H1 (cell line): ENCODE measurements around the gene CANX. TPM values are rescaled to one million over a fixed set of nuclear protein-coding genes. Genes with fewer than 3 reads are reported as not detected.
"Not testable (repeated sequence)": the region's sequence is repeated elsewhere in the genome, so short reads cannot be mapped to it uniquely, and the experiment has no call there.

Source experiments
- CTCF ChIA-PET: fragments of 300-600 bp; sonication (Branson Sonifier 250); formaldehyde crosslinking; loops from one replicate; lab custom pipeline; 2021; ENCODE audit not compliant: partially characterized antibody; lab: Charles Lee
- POLR2A ChIA-PET: fragments of 300-600 bp; sonication (Branson Sonifier 250); formaldehyde crosslinking; loops from one replicate; lab custom pipeline; 2021; ENCODE audit warnings: inconsistent platforms; ENCODE audit not compliant: partially characterized antibody; lab: Charles Lee
- DNase-seq, 2 experiments: peaks; one replicate each; pipeline versions ENCODE4 v3.0.0 to v3.0.0-alpha.2; 2010 to 2022; ENCODE audit warnings: low spot score in 2 of 2, low read depth in 1 of 2, mixed read lengths in 1 of 2
- FAIRE-seq: peaks from 2 replicates; lab custom pipeline; 2011; peaks lifted over from hg19 to GRCh38; lab: Jason Lieb, UNC
- H2AFZ ChIP-seq: 2 replicates; pipeline ENCODE4 v1.8.1; 2012; ENCODE audit warnings: low read length, inconsistent platforms
- H2AK5ac ChIP-seq: 2 replicates; pipeline ENCODE4 v1.6.1; 2013; ENCODE audit warnings: low read depth, low read length
- H2BK120ac ChIP-seq: replicated peaks from 2 replicates; pipeline ENCODE3; 2013; ENCODE audit warnings: low read depth, low read length, inconsistent platforms
- H2BK12ac ChIP-seq: 2 replicates; pipeline ENCODE4 v1.6.1; 2013; ENCODE audit warnings: low read depth, low read length
- H2BK15ac ChIP-seq: 2 replicates; pipeline ENCODE4 v1.6.1; 2013; ENCODE audit warnings: low read length
- H2BK20ac ChIP-seq: 2 replicates; pipeline ENCODE4 v1.6.1; 2013; ENCODE audit warnings: low read length
- H2BK5ac ChIP-seq: 2 replicates; pipeline ENCODE4 v1.6.1; 2013; ENCODE audit warnings: low read depth, low read length
- H3K14ac ChIP-seq: 2 replicates; pipeline ENCODE4 v1.6.1; 2013; ENCODE audit warnings: inconsistent platforms; ENCODE audit not compliant: insufficient read length
- H3K18ac ChIP-seq: 2 replicates; pipeline ENCODE4 v1.6.1; 2013; ENCODE audit warnings: low read length; ENCODE audit errors: extremely low read depth
- H3K23ac ChIP-seq: 2 replicates; pipeline ENCODE4 v1.6.1; 2013; ENCODE audit warnings: inconsistent platforms; ENCODE audit not compliant: insufficient read length
- H3K23me2 ChIP-seq: 2 replicates; pipeline ENCODE4 v1.6.1; 2013; ENCODE audit warnings: low read depth, low read length
- H3K27ac ChIP-seq: 2 replicates; pipeline ENCODE4 v1.6.1; 2011; ENCODE audit warnings: low read depth, low read length, inconsistent platforms
- H3K27me3 ChIP-seq, 4 experiments: replicated peaks in 1 of 4; 1 replicate in 1 of 4; 2 replicates in 3 of 4; pipeline versions ENCODE4 v1.6.1 to v1.8.1; 2011 to 2013; ENCODE audit warnings: low read length in 3 of 4, mild to moderate bottlenecking in 3 of 4, inconsistent platforms in 2 of 4, mixed read lengths in 2 of 4, moderate library complexity in 1 of 4; ENCODE audit not compliant: control insufficient read depth in 3 of 4, insufficient read depth in 3 of 4; ENCODE audit errors: extremely low read depth in 1 of 4
- H3K36me3 ChIP-seq, 4 experiments: 2 replicates each; pipeline versions ENCODE4 v1.6.1 to v1.8.1; 2011 to 2013; ENCODE audit warnings: mild to moderate bottlenecking in 4 of 4, low read length in 3 of 4, moderate library complexity in 2 of 4, control low read depth in 1 of 4, inconsistent platforms in 1 of 4; ENCODE audit not compliant: insufficient read depth in 4 of 4, control insufficient read depth in 2 of 4
- H3K4ac ChIP-seq: replicated peaks from 2 replicates; pipeline ENCODE3; 2013; ENCODE audit warnings: low read length, low read depth, mixed read lengths, inconsistent platforms; ENCODE audit not compliant: insufficient read length
- H3K4me1 ChIP-seq, 4 experiments: replicated peaks in 1 of 4; 1 replicate in 1 of 4; 2 replicates in 3 of 4; pipeline versions ENCODE4 v1.6.1 to v1.8.1; 2011 to 2013; ENCODE audit warnings: low read length in 3 of 4, inconsistent platforms in 2 of 4, mixed read lengths in 1 of 4; ENCODE audit not compliant: insufficient read depth in 4 of 4, control insufficient read depth in 3 of 4
- H3K4me2 ChIP-seq, 2 experiments: 2 replicates each; pipeline versions ENCODE4 v1.6.1 to v1.8.1; 2011 to 2013; ENCODE audit warnings: low read depth in 2 of 2, low read length in 2 of 2, control low read depth in 1 of 2, inconsistent platforms in 1 of 2, mild to moderate bottlenecking in 1 of 2; ENCODE audit not compliant: insufficient read depth in 1 of 2
- H3K4me3 ChIP-seq, 4 experiments: fragments of 200-600, 300-600 bp in 1 of 4; sonication (generic), shearing (Covaris generic), sonication (Bioruptor Twin) in 1 of 4; 2 replicates each; pipeline versions ENCODE4 v1.5.1 to v1.8.1; 2011 to 2016; ENCODE audit warnings: low read length in 4 of 4, low read depth in 3 of 4, control low read depth in 2 of 4, inconsistent platforms in 2 of 4, mild to moderate bottlenecking in 2 of 4, mixed read lengths in 1 of 4, moderate library complexity in 1 of 4; ENCODE audit not compliant: insufficient read depth in 2 of 4; ENCODE audit errors: extremely low read depth in 1 of 4
- H3K56ac ChIP-seq: replicated peaks from 2 replicates; pipeline ENCODE3; 2013; ENCODE audit warnings: low read depth, mild to moderate bottlenecking, mixed read lengths, low read length, inconsistent platforms; ENCODE audit not compliant: insufficient read length
- H3K79me1 ChIP-seq: 2 replicates; pipeline ENCODE4 v1.6.1; 2013; ENCODE audit warnings: low read depth, low read length, control low read depth
- H3K79me2 ChIP-seq, 2 experiments: 2 replicates each; pipeline versions ENCODE4 v1.6.1 to v1.8.1; 2012 to 2013; ENCODE audit warnings: low read length in 2 of 2, mild to moderate bottlenecking in 2 of 2, inconsistent platforms in 1 of 2; ENCODE audit not compliant: insufficient read depth in 2 of 2, control insufficient read depth in 1 of 2
- H3K9ac ChIP-seq, 4 experiments: replicated peaks in 1 of 4; 1 replicate in 1 of 4; 2 replicates in 3 of 4; pipeline versions ENCODE4 v1.6.1 to v1.8.1; 2011 to 2013; ENCODE audit warnings: low read depth in 3 of 4, low read length in 3 of 4, control low read depth in 2 of 4, mild to moderate bottlenecking in 2 of 4, moderate library complexity in 2 of 4, inconsistent platforms in 1 of 4; ENCODE audit errors: extremely low read depth in 1 of 4
- H3K9me3 ChIP-seq, 2 experiments: 2 replicates each; pipeline versions ENCODE4 v1.6.1 to v1.8.1; 2012 to 2013; ENCODE audit warnings: mild to moderate bottlenecking in 2 of 2, moderate library complexity in 2 of 2, control low read depth in 1 of 2, inconsistent platforms in 1 of 2, low read depth in 1 of 2, low read length in 1 of 2, mixed read lengths in 1 of 2; ENCODE audit not compliant: insufficient read depth in 2 of 2
- H4K20me1 ChIP-seq, 2 experiments: replicated peaks in 1 of 2; 2 replicates each; pipeline versions ENCODE3 to v1.8.1; 2011 to 2013; ENCODE audit warnings: inconsistent platforms in 2 of 2, low read length in 2 of 2, mild to moderate bottlenecking in 1 of 2; ENCODE audit not compliant: insufficient read depth in 2 of 2, control insufficient read depth in 1 of 2
- H4K5ac ChIP-seq: 2 replicates; pipeline ENCODE4 v1.6.1; 2013; ENCODE audit warnings: low read length, low read depth, mixed read lengths, inconsistent platforms; ENCODE audit not compliant: insufficient read length
- H4K8ac ChIP-seq: 2 replicates; pipeline ENCODE4 v1.8.0; 2013; ENCODE audit warnings: mild to moderate bottlenecking, moderate library complexity, low read length, inconsistent platforms; ENCODE audit not compliant: insufficient read depth; ENCODE audit errors: extremely low read depth
- H4K91ac ChIP-seq: replicated peaks from 2 replicates; pipeline ENCODE3; 2013; ENCODE audit warnings: low read length, mixed read lengths, inconsistent platforms; ENCODE audit not compliant: insufficient read length
- WGBS, 2 experiments: shearing (Covaris generic) in 1 of 2; methylation state at CpG; one replicate each; pipeline versions ENCODE4 v1.1.6 to v1.1.7; 2013 to 2015; ENCODE audit warnings: low lambda C conversion rate in 2 of 2, mixed read lengths in 2 of 2, inconsistent platforms in 1 of 2, low coverage in 1 of 2, missing lambda C conversion rate in 1 of 2; ENCODE audit not compliant: insufficient replicate concordance in 2 of 2, insufficient coverage in 1 of 2, insufficient read length in 1 of 2; ENCODE audit errors: extremely low coverage in 1 of 2, missing lambda C conversion rate in 1 of 2; 5-methylcytosine and 5-hydroxymethylcytosine counted together
- polyA plus RNA-seq, 7 experiments: library from polyadenylated mRNA; depleted of rRNA in 3 of 7; stranded (reverse) in 5 of 7; unstranded in 2 of 7; fragments of >200 nt in 5 of 7; fragments of 200-250 nt in 2 of 7; gene quantifications; 1 replicate in 5 of 7; 2 replicates in 1 of 7; 4 replicates in 1 of 7; pipeline versions ENCODE4 v1.2.1 to v1.2.3, GENCODE V29; 2011 to 2013; ENCODE audit warnings: missing spikeins in 2 of 7, mixed read lengths in 2 of 7
- total RNA-seq: library from RNA; stranded (reverse); fragmentation: NEBNext Ultra II Directional; extraction: Animal tissue kit (Norgen Biotek cat#: 25700); gene quantifications from 2 replicates; pipeline ENCODE4 v1.2.1, GENCODE V29; 2021

Gene CANX
- total and polyA plus RNA-seq, 2 of the 8 experiments (the other 6 are each of a cell fraction or from before 2014, with no cell fraction given) = 136 to 691 TPM

DNA sequence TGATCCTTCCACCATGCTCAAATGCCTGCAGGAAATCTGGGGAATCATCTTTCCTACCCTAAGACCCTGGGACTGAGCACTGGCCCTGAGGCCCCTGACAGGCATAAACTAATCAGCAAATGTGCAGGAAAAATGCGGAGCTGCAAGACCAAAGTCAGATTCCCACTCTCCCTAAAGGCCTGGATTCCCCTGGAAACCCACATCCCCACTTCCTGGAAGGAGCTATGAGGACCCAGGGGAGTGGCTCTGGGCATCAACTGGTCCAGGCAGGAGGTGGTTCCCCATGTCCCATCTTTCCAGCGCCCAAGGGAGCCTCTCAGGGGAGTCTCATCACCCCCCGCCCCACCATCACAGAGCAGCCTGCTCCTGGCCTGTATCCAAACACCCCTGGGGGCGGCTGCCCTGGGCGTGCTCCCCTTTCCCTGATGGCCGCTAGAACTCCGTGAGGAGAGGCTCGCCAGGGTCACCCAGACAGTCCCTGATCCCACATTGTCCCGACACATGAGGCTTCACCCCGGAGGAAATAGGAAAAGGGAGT lies 49.5 kb upstream of the CANX start:
- H2BK120ac ChIP-seq, H4K91ac ChIP-seq, H3K79me2 ChIP-seq, H3K56ac ChIP-seq, H4K20me1 ChIP-seq, CTCF ChIA-PET, H3K79me1 ChIP-seq, H3K36me3 ChIP-seq, H2BK20ac ChIP-seq, H2BK5ac ChIP-seq, H3K9ac ChIP-seq, H2AFZ ChIP-seq, H4K5ac ChIP-seq, H2AK5ac ChIP-seq, H3K18ac ChIP-seq, H3K23ac ChIP-seq, H3K23me2 ChIP-seq, H3K27ac ChIP-seq, H2BK12ac ChIP-seq, H3K27me3 ChIP-seq, H3K4ac ChIP-seq, H3K4me2 ChIP-seq, H2BK15ac ChIP-seq, H3K9me3 ChIP-seq, H3K4me1 ChIP-seq, H4K8ac ChIP-seq, H3K14ac ChIP-seq, DNase-seq, H3K4me3 ChIP-seq: not testable (repeated sequence)
- 91% methylated on average over 9 of the region's 10 CpGs; no CpG with 5 or more reads in 1 of the 2 experiments for WGBS, 2 experiments
- POLR2A ChIA-PET = interaction anchor here (1.2 to 2.5 kb wide), 2 partner anchors 16 to 26 kb away, joined by 3 to 9 read pairs; partner anchors contain the start of gene HNRNPH1
- peak; percentile 19 for FAIRE-seq

DNA sequence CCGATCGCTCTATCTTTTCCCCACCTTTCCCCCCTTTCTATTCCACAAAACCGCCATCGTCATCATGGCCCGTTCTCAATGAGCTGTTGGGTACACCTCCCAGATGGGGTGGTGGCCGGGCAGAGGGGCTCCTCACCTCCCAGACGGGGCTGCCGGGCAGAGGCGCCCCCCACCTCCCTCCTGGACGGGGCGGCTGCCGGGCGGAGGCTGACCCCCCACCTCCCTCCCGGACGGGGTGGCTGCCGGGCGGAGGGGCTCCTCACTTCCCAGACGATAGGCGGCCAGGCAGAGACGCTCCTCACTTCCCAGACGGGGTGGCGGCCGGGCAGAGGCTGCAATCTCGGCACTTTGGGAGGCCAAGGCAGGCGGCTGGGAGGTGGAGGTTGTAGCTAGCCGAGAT lies 48.5 kb upstream of the CANX start:
- H3K14ac ChIP-seq, H3K4ac ChIP-seq, H3K79me2 ChIP-seq, H3K4me1 ChIP-seq, H2AFZ ChIP-seq, H3K27me3 ChIP-seq, H2BK120ac ChIP-seq, H3K9ac ChIP-seq, H4K5ac ChIP-seq, POLR2A ChIA-PET, H2BK5ac ChIP-seq, H3K23me2 ChIP-seq, H3K36me3 ChIP-seq, H3K56ac ChIP-seq, DNase-seq, H2BK20ac ChIP-seq, H3K23ac ChIP-seq, H3K4me2 ChIP-seq, FAIRE-seq, H3K18ac ChIP-seq, H4K20me1 ChIP-seq, H3K4me3 ChIP-seq, H3K9me3 ChIP-seq, H3K79me1 ChIP-seq, H2AK5ac ChIP-seq, H4K8ac ChIP-seq, H2BK12ac ChIP-seq, H4K91ac ChIP-seq, H2BK15ac ChIP-seq, H3K27ac ChIP-seq: not testable (repeated sequence)
- CTCF ChIA-PET = interaction anchor here (1.5 kb wide), 1 partner anchor 19 kb away, joined by 5 read pairs; no protein-coding TSS in a partner anchor
- 98% methylated on average over 6 of the region's 26 CpGs; no CpG with 5 or more reads in 1 of the 2 experiments for WGBS, 2 experiments
